ENCODE measurements around the gene NFIA.

Gene NFIA

DNA sequence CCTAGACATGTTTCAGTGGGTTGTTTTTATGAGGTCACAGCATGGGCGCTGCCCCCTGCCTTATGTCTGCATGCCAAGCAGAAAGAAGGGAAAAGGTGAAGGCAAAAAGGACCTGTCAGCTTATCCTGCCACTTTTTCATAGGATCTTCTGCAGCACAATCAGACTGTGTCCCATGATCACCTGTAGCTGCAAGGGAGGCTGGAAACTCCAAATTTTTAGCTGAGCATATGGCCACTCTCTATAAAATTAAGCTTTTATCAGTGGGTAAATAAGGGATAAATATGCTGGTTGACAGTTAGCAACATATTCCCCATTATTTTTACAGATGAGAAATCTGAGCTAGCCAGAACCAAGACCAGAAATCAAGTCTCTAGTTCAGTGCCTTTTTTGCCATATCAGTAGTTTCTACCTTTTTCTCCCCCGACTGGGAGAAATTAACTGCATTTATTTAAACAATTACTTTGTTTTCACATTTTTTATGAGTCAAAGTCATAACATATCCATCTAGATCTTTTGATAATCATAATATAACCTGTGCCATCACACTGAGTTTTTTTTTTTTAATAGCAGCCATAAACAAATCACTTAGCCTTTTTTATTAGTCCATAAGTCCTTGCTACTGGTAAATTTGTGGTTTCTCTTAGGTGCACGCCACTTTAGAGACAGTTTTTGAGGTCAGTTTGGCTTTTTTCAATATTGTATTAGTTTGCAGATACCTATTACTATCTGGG, 307.0 kb downstream of the NFIA start:
- Histone ChIP-seq H3K4me3 (ENCODE audit: low read depth, low read length) (no peak overlapping the region), H3K4me1 (ENCODE audit: control insufficient read depth, insufficient read depth, low read length) (peaks cover 15% of the 10 kb centered on the region), H3K9me3 (ENCODE audit: control insufficient read depth, insufficient read depth, low read depth, low read length) (no peaks in the 10 kb centered on the region), H3K27ac (ENCODE audit: extremely low read depth, low read depth, low read length) (no peak overlapping the region), H3K36me3 (ENCODE audit: control insufficient read depth in 2 of 2, insufficient read depth in 1 of 2, low read length in 2 of 2) (peaks cover 0 to 9% of the 10 kb centered on the region in 2 experiments; a peak in 1 of 3 replicates)
- CTCF ChIA-PET: no interaction called here
- TF ChIP-seq SETDB1 (IDR thresholded peaks at IDR 0.05; ENCODE audit: insufficient read length, low read length) (peak; percentile 67), TRIM28 (IDR thresholded peaks at IDR 0.05; ENCODE audit: borderline replicate concordance, low read length) (peak; percentile 89; the same call in 1 of the 2 replicates), ZNF155 (tag by site-specific recombination; IDR thresholded peaks at IDR 0.05) (no peak), ZNF610 (tag by site-specific recombination; IDR thresholded peaks at IDR 0.05; ENCODE audit: borderline replicate concordance) (0 out of 2 replicates have a peak, but pooled peaks have one; percentile 25), ZNF585B (tag by site-specific recombination; IDR thresholded peaks at IDR 0.05) (0 out of 2 replicates have a peak, but pooled peaks have one; percentile 7)
- POLR2A ChIA-PET: no interaction called here

DNA sequence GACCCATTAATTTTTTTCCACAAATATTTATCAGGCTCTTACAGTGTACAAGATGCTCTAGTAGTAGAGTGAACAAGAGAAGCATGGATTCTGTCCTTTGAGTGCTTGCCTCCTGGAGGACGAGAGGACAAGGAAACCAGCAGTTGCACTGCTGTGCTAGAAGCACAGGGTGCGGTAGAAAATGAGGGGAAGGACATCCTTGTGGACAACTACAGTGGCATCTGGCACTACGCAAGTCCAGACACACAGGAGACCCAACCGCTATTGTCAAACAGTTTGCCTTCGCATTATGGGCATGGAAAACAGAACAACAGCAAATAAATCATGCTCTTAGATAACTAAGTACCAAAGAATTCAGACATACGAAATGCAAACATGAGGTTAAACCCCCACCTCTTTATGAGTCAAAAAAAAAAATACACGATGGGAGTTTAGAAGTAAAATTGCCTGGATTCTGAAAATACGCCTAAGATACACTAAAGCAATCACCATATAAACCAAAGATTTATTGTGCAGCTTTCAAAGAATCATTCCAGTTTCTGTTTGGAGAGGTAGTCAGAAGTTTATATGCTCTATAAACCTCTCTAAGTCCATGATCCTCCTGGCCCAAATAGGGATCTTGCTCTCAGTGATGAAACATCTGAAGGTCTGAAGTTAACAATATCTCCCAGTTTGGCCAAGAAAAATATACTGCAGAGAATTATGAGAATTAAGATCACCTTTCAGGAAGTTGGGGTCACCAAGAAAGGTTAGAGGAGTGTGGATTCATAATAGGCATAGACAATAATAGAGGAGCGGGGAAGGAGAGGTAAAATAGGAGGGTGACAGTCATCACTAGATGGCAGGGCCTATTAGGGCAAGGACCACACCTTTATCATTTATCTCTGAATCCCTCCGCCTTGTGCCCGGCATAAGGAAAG, 307.8 kb downstream of the NFIA start:
- Histone ChIP-seq H3K9me3 (ENCODE audit: control insufficient read depth, insufficient read depth, low read depth, low read length) (no peaks in the 10 kb centered on the region), H3K27ac (ENCODE audit: extremely low read depth, low read depth, low read length) (no peak overlapping the region), H3K36me3 (ENCODE audit: control insufficient read depth in 2 of 2, insufficient read depth in 1 of 2, low read length in 2 of 2) (peaks cover 0 to 9% of the 10 kb centered on the region in 2 experiments; a peak in 1 of 3 replicates), H3K4me3 (ENCODE audit: low read depth, low read length) (no peak overlapping the region), H3K4me1 (ENCODE audit: control insufficient read depth, insufficient read depth, low read length) (peaks cover 15% of the 10 kb centered on the region)
- CTCF ChIA-PET: no interaction called here
- POLR2A ChIA-PET: no interaction called here
- TF ChIP-seq ZNF624 (tag by site-specific recombination; IDR thresholded peaks at IDR 0.05) (no peak), SCRT2 (tag by site-specific recombination; IDR thresholded peaks at IDR 0.05) (no peak), ZNF292 (tag by site-specific recombination; IDR thresholded peaks at IDR 0.05; ENCODE audit: borderline replicate concordance, low read depth) (no peak), ZNF658 (tag by site-specific recombination; IDR thresholded peaks at IDR 0.05) (no peak), ZFP41 (tag by site-specific recombination; IDR thresholded peaks at IDR 0.05; ENCODE audit: borderline replicate concordance) (no peak), ZNF311 (tag by site-specific recombination; IDR thresholded peaks at IDR 0.05; ENCODE audit: borderline replicate concordance) (no peak), ZNF23 (tag by site-specific recombination; IDR thresholded peaks at IDR 0.05; ENCODE audit: borderline replicate concordance) (no peak), ZNF214 (tag by site-specific recombination; IDR thresholded peaks at IDR 0.05; ENCODE audit: borderline replicate concordance) (no peak), ZNF10 (tag by site-specific recombination; IDR thresholded peaks at IDR 0.05) (no peak), ZNF843 (tag by site-specific recombination; IDR thresholded peaks at IDR 0.05) (0 out of 2 replicates have a peak, but pooled peaks have one; percentile 20), ZNF514 (tag by site-specific recombination; IDR thresholded peaks at IDR 0.05) (no peak), ZNF132 (tag by site-specific recombination; IDR thresholded peaks at IDR 0.05; ENCODE audit: borderline replicate concordance) (no peak)
- TF ChIP-seq, protein P1, sequence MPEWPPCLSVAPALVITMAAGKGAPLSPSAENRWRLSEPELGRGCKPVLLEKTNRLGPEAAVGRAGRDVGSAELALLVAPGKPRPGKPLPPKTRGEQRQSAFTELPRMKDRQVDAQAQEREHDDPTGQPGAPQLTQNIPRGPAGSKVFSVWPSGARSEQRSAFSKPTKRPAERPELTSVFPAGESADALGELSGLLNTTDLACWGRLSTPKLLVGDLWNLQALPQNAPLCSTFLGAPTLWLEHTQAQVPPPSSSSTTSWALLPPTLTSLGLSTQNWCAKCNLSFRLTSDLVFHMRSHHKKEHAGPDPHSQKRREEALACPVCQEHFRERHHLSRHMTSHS (tag by site-specific recombination; IDR thresholded peaks at IDR 0.05): no peak
- TF ChIP-seq, protein P2, sequence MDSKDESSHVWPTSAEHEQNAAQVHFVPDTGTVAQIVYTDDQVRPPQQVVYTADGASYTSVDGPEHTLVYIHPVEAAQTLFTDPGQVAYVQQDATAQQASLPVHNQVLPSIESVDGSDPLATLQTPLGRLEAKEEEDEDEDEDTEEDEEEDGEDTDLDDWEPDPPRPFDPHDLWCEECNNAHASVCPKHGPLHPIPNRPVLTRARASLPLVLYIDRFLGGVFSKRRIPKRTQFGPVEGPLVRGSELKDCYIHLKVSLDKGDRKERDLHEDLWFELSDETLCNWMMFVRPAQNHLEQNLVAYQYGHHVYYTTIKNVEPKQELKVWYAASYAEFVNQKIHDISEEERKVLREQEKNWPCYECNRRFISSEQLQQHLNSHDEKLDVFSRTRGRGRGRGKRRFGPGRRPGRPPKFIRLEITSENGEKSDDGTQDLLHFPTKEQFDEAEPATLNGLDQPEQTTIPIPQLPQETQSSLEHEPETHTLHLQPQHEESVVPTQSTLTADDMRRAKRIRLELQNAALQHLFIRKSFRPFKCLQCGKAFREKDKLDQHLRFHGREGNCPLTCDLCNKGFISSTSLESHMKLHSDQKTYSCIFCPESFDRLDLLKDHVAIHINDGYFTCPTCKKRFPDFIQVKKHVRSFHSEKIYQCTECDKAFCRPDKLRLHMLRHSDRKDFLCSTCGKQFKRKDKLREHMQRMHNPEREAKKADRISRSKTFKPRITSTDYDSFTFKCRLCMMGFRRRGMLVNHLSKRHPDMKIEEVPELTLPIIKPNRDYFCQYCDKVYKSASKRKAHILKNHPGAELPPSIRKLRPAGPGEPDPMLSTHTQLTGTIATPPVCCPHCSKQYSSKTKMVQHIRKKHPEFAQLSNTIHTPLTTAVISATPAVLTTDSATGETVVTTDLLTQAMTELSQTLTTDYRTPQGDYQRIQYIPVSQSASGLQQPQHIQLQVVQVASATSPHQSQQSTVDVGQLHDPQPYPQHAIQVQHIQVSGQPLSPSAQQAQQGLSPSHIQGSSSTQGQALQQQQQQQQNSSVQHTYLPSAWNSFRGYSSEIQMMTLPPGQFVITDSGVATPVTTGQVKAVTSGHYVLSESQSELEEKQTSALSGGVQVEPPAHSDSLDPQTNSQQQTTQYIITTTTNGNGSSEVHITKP (tag by site-specific recombination; IDR thresholded peaks at IDR 0.05): no peak
- TF ChIP-seq, protein P3, sequence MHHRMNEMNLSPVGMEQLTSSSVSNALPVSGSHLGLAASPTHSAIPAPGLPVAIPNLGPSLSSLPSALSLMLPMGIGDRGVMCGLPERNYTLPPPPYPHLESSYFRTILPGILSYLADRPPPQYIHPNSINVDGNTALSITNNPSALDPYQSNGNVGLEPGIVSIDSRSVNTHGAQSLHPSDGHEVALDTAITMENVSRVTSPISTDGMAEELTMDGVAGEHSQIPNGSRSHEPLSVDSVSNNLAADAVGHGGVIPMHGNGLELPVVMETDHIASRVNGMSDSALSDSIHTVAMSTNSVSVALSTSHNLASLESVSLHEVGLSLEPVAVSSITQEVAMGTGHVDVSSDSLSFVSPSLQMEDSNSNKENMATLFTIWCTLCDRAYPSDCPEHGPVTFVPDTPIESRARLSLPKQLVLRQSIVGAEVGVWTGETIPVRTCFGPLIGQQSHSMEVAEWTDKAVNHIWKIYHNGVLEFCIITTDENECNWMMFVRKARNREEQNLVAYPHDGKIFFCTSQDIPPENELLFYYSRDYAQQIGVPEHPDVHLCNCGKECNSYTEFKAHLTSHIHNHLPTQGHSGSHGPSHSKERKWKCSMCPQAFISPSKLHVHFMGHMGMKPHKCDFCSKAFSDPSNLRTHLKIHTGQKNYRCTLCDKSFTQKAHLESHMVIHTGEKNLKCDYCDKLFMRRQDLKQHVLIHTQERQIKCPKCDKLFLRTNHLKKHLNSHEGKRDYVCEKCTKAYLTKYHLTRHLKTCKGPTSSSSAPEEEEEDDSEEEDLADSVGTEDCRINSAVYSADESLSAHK (tag by site-specific recombination; IDR thresholded peaks at IDR 0.05): peak; percentile 10; the same call in 1 of the 2 replicates
- TF ChIP-seq, protein P4, sequence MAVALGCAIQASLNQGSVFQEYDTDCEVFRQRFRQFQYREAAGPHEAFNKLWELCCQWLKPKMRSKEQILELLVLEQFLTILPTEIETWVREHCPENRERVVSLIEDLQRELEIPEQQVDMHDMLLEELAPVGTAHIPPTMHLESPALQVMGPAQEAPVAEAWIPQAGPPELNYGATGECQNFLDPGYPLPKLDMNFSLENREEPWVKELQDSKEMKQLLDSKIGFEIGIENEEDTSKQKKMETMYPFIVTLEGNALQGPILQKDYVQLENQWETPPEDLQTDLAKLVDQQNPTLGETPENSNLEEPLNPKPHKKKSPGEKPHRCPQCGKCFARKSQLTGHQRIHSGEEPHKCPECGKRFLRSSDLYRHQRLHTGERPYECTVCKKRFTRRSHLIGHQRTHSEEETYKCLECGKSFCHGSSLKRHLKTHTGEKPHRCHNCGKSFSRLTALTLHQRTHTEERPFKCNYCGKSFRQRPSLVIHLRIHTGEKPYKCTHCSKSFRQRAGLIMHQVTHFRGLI (tag by site-specific recombination; IDR thresholded peaks at IDR 0.05): no peak
- TF ChIP-seq, protein P5, sequence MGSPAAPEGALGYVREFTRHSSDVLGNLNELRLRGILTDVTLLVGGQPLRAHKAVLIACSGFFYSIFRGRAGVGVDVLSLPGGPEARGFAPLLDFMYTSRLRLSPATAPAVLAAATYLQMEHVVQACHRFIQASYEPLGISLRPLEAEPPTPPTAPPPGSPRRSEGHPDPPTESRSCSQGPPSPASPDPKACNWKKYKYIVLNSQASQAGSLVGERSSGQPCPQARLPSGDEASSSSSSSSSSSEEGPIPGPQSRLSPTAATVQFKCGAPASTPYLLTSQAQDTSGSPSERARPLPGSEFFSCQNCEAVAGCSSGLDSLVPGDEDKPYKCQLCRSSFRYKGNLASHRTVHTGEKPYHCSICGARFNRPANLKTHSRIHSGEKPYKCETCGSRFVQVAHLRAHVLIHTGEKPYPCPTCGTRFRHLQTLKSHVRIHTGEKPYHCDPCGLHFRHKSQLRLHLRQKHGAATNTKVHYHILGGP (tag by site-specific recombination; IDR thresholded peaks at IDR 0.05): peak; percentile 65; the same call in 1 of the 2 replicates

All from HEK293 (cell line).